Skeletal muscle cell (primary cell): ENCODE results near the gene LHX6.

Experiments
- DNase-seq: peaks from one replicate; pipeline ENCODE4 v3.0.0-alpha.2; 2010; ENCODE audit warnings: low read depth
- H3K4me3 ChIP-seq: 2 replicates; pipeline ENCODE4 v1.5.1; 2011; ENCODE audit warnings: low read depth, mild to moderate bottlenecking, control low read depth, low read length, moderate library complexity

LHX6 gene

DNA sequence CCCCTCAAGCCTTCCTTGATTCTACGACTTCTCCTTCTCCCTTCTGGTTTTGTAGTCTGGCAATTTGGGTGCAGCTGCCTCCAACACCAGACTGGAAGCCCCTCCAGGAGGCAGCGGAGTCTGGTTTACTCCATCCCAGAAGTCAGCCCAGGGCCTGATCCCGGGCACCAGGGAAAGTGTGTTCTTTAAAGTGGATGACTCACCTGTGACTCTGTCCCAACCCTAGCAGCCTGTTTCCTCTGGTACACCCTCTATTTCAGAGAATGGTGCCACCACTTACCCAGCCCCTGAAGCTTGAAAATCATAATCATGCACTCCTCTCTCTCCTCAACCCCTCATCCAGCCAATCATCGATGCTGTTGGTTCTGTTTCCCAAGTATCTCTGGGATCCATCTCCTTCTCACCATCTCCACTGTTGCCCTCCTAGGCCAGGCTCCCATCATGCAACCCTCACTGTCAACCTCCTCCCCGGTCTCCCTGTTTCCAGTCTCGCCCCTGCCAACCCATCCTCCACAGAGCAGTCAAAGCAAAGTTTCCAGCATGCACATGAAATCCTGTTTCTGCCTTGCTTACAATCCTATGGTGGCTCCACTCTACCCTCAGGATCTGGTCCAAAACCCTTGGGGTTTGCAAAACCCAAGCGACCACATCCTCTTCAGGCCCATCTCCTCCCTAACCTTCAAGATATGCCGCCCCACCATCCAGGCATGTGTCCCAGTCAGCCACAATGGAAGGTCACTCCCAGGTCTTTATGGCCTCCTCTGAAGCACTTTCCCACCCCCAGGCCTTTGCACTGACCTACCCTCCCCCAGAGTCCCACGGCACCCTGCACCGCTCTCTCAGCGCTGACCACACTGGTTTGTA is 10.5 kb downstream of the LHX6 start:
- H3K4me3 ChIP-seq: no peak overlapping the region
- DNase-seq: no peak

DNA sequence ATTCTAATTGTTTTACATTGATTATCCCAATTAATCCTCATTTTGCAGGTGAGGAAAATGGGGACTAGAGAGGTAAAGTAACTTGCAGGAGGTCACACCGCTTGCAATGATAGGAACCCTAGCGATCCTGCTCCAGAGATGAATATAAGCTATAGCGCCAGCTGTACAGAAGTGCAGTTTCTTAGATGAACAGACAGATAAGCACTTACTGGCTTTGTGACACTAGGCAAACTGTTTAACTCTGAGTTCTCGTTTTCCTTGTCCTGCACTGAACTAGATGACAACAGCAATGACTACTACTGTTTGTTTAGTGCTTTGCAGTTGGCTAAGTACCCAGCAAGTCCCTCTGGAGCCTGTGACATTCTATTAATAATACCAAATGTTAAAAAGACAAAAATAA is 11.1 kb downstream of the LHX6 start:
- DNase-seq: no peak
- no peak overlapping the region for H3K4me3 ChIP-seq

DNA sequence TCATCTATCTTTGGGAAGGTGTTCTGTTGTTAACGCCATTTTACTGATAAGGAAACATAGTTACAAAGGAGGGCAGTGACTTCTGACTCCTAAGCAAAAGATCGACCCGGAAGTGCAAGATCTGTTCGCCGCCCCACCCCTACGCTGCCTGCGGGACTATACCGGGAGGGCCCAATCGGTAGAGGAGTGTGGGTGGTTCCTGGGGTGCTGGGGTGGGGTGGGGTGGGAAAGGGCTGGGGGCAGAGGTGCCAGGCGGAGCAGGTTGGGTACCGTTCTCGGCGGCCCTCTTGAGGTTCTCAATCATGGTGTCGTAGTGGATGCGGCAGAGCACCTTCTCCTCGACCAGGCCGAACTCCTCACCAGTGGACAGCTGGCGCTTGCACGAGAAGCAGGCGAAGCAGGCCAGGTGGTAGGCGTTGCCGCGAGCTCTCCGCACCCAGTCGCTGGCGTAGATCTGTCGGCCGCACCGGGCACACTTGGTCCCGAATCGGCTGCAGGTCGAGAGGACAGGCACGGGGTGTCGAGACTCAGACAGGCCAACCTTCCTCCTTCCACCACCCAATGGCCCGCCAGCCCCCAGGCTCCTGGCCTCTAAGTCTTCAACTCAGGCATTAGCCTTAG is 11.8 kb downstream of the LHX6 start:
- DNase-seq: no peak

DNA sequence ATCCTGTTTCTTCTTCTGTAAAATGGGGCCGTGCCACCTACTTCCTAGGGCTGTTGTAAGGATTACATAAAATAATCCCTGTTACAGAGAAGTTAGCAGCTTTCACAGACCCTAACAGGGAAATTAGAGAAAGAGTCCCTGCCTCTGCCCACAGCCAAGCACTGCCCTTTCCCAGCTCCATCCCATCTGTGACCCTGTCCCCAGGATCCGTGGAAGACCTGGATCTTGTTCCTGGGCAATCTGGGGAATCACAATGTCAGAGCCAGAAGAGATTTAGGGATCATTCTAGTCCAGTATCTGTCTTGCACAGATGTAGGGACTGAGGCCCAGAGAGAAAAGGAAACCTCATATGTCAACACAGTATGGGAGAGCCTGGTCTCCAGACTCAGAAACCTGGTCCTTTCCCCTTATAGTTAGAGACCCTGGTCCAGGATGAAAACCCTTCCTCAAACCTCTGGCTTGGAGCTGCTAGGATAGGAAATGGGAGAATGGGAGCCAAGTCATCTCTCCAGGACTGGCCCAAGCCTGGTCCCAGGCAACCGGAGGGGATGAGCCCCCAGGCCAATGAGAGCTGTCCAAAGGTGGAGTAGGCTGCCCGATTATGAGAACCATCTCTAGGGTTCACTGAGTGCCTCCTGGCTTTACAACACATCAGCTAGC is 12.5 kb downstream of the LHX6 start:
- H3K4me3 ChIP-seq: no peak overlapping the region
- DNase-seq: no peak

More for the DNA sequence above, 11.8 kb downstream of the LHX6 start:
- no peak overlapping the region for H3K4me3 ChIP-seq

DNA sequence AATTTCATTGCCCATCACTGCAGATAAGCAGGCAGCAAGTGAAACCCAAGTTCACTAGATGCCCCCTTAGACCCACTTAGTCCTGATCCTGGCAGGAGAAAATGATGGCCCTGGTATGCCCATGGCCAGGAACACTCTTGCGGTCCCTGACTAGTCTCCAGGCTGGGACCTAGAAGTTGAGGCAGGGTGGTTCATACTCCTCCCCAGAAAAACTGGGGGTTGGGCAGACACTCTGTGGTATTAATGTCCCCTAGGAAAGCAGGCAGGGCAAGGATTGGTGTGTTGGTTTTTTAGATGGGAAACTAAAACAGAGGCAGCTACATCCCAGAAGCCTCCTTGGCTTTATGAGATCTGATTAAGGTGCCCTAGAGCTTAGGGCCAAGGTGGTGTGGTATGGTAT is 13.1 kb downstream of the LHX6 start:
- H3K4me3 ChIP-seq: no peak overlapping the region
- no peak for DNase-seq

DNA sequence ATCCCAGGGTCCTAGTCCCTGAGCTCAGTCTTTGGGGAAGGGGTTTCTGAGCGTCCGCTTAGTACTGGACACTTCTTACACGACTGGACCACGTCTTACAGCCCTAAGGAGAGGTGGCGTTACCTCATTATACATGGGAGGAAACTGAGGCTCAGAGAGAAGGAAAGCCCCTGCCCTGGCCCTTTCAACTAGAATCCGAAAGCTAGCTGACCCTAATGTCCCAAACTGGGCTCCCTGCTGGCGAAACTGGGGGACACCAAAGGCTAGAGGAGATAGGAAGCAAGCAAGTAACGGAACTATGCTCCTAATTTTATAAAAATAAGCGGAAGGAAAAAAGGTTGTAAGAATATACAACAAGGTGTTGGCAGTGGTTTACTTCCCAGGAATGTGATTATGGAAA is 14.2 kb downstream of the LHX6 start:
- H3K4me3 ChIP-seq: no peak overlapping the region
- DNase-seq: no peak

DNA sequence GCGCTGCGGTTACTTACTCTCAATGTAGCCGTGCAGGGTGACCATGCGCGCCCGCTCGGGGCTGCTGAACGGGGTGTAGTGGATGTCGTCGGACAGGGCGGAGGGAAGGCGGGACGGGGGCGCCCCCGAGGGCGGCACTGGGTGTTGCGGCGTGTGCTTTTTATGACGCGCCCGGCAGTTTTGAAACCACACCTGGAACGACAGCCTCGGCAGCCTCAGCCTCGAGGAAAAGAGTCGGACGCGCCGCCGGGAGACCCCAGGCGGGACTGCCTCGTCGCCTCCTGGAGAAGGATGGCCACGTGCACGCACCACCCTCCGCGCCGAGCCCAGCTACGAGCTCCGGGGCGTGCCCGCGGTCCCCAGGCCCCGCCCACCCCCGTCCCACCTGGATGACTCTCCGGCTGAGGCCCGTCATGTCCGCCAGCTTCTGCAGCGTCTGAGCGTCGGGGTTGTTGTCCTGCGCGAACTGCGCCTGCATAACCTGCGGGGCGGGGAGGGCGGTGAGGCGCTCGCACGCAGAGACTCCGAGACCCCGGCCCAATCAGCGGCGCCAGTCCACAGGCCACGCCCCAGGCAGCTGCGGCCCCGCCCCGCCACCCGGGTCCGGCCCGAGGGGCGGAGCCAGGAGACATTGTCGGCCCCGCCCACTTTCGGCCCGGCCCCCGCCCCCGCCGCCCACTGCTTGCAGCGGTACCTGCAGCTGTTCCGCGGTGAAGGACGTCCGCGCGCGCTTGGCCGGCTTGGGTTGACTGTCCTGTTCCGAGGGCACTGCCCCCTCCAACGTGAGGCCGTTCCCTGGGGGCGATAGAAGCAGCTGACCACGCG is 15.0 kb downstream of the LHX6 start:
- DNase-seq: no peak
- peak overlapping the region; percentile 39 for H3K4me3 ChIP-seq

DNA sequence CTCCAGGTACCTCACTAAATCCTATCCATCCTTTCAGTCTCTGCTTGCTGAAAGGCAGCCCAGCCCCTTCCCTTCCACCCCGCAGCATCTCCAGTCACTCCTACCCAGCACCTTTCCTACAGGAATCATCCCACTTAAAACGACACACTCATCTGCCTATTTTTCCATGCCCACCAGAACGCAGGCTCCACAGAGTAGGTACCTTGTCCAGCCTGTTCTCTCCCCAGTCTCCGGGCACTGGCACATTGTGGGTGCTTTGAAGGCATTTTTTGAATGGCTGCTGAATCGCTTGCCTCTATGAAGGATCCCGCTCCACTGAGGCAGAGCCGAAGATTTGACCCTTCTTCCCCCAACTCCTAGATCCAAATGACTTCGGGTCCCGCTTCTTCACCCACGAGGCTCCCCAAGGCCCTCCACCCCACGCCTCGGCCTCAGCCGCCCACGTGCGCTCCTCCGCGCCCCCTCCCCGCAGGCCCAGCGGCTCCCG is 15.6 kb downstream of the LHX6 start:
- DNase-seq: no peak
- H3K4me3 ChIP-seq: peak overlapping the region; percentile 39

DNA sequence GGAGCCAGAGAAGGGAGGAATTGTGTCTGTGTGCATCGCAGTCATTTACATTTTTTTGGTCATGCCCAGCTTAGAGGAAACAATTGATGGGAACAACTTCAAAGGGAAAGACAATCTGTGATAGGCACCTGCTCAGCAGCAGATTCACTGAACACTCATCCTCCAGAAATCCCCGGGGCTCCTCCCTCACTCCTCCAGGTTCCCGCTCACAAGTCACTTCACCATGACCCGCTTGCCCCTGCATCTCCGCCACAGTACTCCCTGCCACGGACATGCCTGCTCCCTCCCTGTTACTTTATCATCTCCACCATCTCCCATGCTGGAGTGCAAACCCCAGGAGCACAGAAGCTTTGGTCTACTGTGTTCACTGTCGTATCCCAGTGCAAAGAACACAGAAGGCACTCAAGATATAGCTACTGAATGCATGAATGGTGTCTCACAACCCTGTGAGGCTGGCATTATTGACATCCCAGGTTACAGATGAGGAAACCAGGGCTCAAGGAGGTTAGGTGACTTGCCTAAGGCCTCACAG is 16.2 kb downstream of the LHX6 start:
- no peak overlapping the region for H3K4me3 ChIP-seq
- DNase-seq: no peak

DNA sequence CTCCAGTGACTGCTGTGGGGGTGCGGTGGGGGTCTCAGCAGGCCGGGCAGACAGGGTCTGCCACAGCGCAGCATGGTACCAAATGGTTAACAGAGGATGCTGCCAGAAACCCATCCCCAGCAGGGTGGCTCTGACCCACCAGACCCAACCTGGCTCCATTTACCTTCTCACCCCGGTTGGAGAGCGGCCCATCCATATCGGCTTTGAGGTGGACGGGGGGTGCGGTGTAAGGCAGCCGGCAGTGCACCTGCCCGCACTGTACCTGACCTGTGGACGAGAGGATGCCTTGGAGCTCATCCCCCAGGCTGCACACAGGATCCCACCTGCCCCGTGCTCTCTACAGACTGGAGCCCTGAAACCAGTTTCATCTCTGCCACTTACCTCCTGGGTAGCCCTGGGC is 19.3 kb downstream of the LHX6 start:
- DNase-seq: no peak
- no peak overlapping the region for H3K4me3 ChIP-seq

DNA sequence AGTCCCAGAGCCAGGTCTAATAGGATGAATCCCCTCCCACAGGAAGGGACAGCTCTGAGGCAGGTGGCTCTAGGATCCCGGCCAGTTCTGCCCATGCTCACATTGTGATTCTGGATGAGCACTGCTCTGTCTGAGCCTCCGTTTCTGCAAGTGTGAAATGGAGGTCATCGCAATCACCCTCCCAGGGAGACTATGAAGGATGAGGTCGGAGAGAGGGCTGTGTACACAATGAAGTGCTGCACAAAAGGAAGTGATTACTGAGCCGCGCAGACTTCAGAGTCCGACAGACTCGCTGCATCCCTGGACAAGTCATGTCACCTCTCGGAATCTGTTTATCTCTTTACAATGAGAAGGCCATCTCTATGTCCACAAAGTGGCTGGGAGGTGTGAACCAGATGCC is 21.7 kb downstream of the LHX6 start:
- no peak overlapping the region for H3K4me3 ChIP-seq
- no peak for DNase-seq

DNA sequence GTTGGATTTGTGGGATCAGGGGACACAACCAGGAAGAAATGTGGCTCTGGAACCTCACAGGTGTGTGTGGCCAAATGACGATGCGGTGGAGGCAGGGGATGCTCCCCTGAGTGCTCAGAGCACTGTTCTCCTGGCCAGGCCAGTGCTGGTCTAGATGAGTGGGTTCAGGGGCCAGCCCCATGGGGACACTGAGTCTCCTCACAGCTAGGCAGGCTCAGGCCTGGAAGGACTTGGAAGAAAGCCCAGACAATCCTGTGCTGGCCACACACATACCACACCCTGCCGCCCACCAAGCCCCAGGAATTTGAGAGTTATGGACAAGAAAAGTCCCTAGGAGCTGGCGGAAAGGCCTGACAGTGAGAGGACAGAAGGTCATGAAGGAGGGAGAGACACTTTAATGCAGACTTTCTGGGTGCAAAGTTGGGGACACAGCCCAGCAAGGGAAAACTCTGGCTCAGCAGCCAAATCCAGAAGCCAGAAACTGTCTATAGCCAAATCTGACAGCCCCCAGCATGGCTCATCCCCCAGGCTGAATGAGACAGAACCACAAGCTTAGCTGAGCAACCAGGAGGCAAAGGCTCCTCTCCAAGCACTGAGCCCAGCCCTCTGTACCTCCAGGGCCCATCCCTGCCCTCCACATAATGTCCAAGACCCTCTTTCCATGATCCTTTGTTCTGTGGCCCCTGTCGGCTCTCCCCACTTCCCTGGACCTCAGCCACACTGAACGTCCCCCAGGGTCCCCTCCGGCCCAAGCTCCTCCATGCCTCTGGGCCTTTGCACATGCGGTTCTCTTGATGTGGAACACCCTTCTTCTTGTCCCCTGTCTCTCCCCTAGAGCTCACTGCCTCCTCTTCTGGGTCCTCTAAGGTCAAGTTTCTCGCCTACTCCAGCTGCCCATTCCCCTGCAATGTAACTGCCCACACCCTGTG is 22.4 kb downstream of the LHX6 start:
- no peak overlapping the region for H3K4me3 ChIP-seq
- DNase-seq: peak; percentile 83

DNA sequence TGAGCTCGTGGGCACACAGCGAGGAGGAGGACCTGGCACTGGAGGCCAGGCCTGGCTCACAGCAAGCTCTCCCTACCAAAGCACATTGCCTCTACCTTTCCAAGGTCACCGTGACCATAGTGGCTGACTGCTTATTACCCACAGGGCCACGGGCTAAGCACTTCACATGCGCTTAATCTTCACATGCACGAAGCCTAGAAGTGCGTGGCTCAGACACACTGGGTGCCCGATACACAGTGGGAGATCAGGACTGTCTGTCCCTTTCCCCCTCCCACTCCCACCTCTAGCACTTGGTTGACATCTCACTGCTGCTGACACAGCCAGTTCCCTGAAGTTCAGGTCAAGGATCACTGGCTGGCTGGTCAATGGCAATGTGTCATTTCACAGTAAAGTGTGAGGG is 23.6 kb downstream of the LHX6 start:
- no peak for DNase-seq
- H3K4me3 ChIP-seq: no peak overlapping the region

DNA sequence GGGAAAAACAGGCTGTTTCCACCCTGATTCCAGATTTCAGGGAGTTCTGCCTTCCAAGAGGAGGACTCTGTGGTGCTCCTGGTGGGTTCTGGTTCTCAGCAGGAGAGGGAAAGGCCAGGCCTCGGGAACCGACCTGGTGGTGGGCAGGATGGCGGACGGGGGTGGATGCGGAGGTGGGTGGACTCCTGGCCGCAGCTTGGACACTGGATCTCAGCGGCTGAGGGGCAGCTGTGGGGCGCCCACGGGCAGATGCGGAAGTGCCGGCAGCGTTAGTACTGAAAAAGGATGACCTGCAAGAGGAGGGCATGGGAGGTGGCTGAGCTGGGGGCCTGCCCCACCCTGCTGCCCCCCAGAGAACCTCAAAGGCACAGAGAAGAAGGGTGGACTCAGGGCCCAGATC is 24.3 kb downstream of the LHX6 start:
- no peak overlapping the region for H3K4me3 ChIP-seq
- no peak for DNase-seq

DNA sequence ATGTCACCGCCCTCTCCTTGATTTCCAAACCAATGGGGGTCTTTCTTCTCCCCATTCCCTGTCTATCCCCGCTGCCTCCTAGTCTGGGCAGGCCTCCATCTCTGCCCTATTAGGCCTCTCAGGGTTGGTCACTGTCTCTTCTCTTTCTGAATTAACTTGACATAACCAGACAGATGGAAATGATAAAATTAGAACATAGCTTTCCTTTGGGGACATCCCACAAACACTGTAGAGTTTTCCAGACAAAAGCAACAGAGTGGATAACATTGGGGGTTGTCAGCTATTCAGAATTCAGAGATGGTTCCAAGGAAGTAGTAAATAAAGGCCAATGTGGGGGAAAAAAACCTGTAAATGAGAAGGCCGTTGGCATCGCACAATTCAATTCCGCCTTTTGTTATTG is 24.7 kb downstream of the LHX6 start:
- DNase-seq: no peak
- H3K4me3 ChIP-seq: no peak overlapping the region

DNA sequence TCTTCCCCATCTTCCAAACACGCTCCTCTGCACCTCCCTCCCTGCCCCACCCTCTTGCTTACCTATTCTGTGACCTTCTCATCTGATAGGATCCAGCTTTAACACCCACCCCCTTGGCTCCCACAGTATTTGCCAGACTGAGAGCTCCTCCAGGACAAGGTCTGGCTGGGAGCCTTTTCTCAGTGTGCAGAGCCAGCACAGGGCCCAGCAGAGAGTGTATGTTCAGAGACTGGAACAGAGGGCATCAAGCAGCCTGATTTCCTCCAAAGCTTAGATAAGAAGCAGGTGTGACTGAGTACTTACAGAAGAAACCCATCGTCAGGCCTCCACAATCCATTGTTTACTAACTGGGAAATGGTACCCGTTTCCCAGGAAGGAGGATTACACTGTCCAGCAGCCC is 26.6 kb downstream of the LHX6 start:
- no peak for DNase-seq
- no peak overlapping the region for H3K4me3 ChIP-seq

DNA sequence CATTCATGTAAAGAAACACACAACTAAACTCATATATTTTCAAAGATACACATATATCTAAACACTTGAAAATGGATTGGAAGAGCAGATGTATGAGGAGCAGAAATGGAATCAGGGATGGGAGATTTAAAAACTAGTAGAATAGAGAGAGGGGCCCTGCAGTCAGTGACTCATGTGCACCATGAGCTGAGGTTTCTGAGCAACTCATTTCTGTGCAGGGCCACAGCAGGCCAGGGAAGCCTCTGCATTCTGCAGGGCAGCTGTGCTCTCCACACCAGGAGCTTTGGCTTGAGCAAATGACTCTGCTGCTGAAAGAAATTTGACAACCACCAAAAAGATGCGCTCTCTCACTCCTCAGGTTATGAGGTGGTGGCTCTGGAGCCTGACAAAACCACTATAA is 27.1 kb downstream of the LHX6 start:
- peak; percentile 39 for DNase-seq
- no peak overlapping the region for H3K4me3 ChIP-seq

DNA sequence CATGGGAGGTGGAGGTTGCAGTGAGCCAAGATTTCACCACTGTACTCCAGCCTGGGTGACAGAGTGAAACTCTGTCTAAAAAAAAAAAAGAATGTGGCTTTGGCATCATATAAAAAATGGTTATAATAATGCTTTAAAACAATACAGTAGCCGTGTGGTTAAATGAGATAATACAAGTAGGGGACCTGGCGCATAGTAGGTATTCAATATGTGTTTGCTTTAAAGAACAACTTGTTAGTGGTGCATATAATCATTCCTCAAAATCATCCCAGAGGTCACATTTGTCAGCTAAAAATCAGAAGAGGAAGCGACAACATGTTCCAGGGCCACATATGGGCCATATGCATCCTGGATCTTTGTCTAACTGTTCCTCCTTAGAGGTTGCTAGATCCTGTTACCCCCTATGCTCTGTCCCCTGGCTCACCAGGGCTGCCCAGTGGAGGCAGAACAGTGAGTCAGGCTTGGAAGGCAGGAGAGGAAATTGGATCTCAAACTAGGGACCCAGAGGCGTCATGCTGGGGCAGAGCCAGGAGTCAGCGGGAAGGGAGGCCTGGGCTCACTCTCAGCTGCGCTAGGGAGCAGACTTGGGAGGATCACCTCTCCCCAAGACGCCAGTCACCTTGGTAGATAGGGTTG is 27.7 kb downstream of the LHX6 start:
- H3K4me3 ChIP-seq: no peak overlapping the region
- peak; percentile 56 for DNase-seq
